HG03135 (cell line): ENCODE measurements around the gene IRAK3.
A peak's percentile ranks its signal among the peaks of the same experiment; 100 is the strongest.

Source experiments
- ATAC-seq: cut with Tn5 transposase; IDR thresholded peaks from one replicate; pipeline ENCODE4 v1.9.1; 2021; ENCODE audit warnings: mild to moderate bottlenecking, moderate library complexity; ENCODE audit not compliant: unreplicated experiment

The IRAK3 gene

DNA sequence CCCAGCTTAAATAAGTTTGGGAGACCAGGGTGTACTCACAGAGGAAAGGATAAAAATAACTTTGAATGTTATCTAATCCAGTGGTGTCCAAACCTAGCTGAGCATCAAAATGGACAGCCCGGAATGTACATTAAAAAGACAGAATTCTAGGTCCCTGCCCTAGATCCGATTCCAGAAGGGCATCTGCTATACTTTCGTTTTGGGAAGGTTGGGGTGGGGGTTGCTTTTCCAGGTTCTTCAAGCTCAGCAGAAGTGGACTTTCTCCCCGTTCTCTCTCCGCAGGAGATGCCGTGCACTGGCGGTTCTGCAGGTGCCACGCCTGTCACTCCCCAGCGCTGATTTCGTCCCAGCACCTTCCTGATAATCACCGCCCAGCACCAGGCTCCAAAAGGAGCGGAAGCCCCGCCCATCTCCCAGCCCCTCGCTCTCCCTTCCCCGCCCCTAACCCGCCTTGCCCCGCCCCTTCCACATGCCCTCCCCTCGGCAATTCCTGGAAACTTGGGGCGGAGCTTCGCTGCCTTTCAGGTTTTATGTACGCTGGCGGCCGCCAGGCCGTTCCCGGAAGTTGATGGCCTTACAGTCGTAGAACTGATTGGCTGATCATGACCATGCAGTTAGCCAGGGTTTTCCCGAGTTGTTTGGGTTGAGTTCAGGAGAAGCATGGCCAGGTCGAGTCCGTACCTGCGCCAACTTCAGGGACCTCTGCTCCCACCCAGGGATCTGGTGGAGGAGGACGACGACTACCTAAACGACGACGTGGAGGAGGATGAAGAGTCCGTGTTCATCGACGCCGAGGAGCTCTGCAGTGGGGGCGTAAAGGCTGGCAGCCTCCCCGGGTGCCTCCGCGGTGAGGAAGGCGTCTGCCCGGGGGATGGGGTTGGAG lies 113.2 kb downstream of the IRAK3 start, which contains the start of gene HELB:
Gene HELB (plus strand): TSS at position 550 of the 883 bp plus-strand sequence. CDS start 111 bp downstream, at position 661.
- peak; percentile 97 for ATAC-seq

DNA sequence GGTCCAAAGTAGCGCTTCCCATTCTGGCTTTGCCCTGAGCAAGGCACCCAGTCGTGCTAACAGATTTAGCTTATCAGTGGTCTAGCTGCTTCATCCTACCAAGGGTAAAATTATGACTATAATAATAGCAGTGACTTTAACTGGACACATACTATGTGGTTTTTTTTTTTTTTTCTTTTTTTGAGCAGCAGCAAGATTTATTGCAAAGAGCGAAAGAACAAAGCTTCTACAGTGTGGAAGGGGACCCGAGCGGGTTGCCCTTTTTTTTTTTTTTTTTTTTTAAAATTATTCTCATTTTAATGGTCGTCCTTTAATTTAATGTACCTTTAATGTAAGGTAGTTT lies 113.8 kb downstream of the IRAK3 start:
- no peak for ATAC-seq

DNA sequence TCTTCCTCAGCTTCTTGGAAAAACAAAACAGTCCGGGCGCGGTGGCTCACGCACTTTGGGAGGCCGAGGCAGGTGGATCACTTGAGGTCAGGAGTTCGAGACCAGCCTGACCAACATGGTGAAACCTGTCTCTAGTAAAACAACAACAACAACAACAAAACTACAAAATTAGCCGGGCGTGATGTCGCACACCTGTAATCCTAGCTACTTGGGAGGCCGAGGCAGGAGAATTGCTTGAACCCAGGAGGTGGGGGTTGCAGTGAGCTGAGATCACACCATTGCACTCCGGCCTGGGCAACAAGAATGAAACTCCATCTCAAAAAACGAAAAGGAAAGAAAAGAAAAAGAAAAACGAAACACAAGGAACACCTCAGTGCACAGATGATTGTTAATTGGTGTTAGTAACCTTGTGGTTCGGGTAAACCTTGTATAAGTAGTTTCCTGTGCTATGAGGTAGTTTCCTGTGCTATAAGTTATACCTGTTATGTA lies 114.3 kb downstream of the IRAK3 start:
- peak; percentile 57 for ATAC-seq
